KMS-11 (cell line): ENCODE data around the gene MRPL23.

Experiments
- H2AFZ ChIP-seq: fragments of 200-600 bp; sonication (generic); 2 replicates; pipeline ENCODE4 v1.6.1; 2016; ENCODE audit warnings: antibody characterized with exemption, mixed run types, low read depth
- H3K27ac ChIP-seq: fragments of 200-600 bp; sonication (generic); 2 replicates; pipeline ENCODE4 v1.6.1; 2016; ENCODE audit warnings: mild to moderate bottlenecking, mixed run types
- H3K27me3 ChIP-seq: fragments of 200-600 bp; sonication (generic); 2 replicates; pipeline ENCODE4 v1.6.1; 2017; ENCODE audit warnings: mild to moderate bottlenecking, low read depth, mixed run types, moderate library complexity; ENCODE audit not compliant: insufficient read depth
- H3K36me3 ChIP-seq: fragments of 200-600 bp; sonication (generic); 2 replicates; pipeline ENCODE4 v1.6.1; 2017; ENCODE audit warnings: mild to moderate bottlenecking, mixed run types; ENCODE audit not compliant: insufficient read depth
- H3K4me1 ChIP-seq: fragments of 200-600 bp; sonication (generic); 2 replicates; pipeline ENCODE4 v1.6.1; 2016; ENCODE audit warnings: mild to moderate bottlenecking, low read depth, mixed run types; ENCODE audit not compliant: poor library complexity, severe bottlenecking
- H3K4me2 ChIP-seq: fragments of 200-600 bp; sonication (generic); 2 replicates; pipeline ENCODE4 v1.7.0; 2016; ENCODE audit warnings: mild to moderate bottlenecking, mixed run types
- H3K4me3 ChIP-seq: fragments of 200-600 bp; sonication (generic); IDR thresholded peaks from 2 replicates; pipeline ENCODE4 v1.6.1; 2017; ENCODE audit warnings: low read depth, low read length, mixed read lengths; ENCODE audit not compliant: insufficient read depth
- H3K79me2 ChIP-seq: fragments of 200-600 bp; sonication (generic); 2 replicates; pipeline ENCODE4 v1.6.1; 2016; ENCODE audit warnings: low read depth, mixed run types; ENCODE audit not compliant: insufficient read depth
- H3K9ac ChIP-seq: fragments of 200-600 bp; sonication (generic); 2 replicates; pipeline ENCODE4 v1.6.1; 2016; ENCODE audit warnings: mild to moderate bottlenecking, mixed run types
- H4K20me1 ChIP-seq: fragments of 200-600 bp; sonication (generic); 2 replicates; pipeline ENCODE4 v1.6.1; 2016; ENCODE audit warnings: mild to moderate bottlenecking, mixed run types; ENCODE audit not compliant: insufficient read depth
- CTCF ChIP-seq: fragments of 200-600 bp; sonication (generic); conservative IDR thresholded peaks from 2 replicates; pipeline ENCODE4 v1.6.1; 2017; ENCODE audit warnings: low read depth, mild to moderate bottlenecking, antibody characterized with exemption, low read length, moderate library complexity, mixed read lengths

Gene MRPL23

GRCh38 chr11:1923201-1923956 lies 23.8 kb upstream of the MRPL23 start:
- Histone ChIP-seq H3K4me1 (no peaks in the 10 kb centered on the region), H3K79me2 (no peaks in the 10 kb centered on the region), H2AFZ (no peak overlapping the region), H3K36me3 (no peaks in the 10 kb centered on the region), H3K27me3 (peaks cover 81% of the 10 kb centered on the region), H3K4me2 (no peak overlapping the region), H3K4me3 (no peak overlapping the region), H4K20me1 (no peaks in the 10 kb centered on the region), H3K27ac (no peak overlapping the region), H3K9ac (no peak overlapping the region)
- no peak for TF ChIP-seq CTCF

DNA sequence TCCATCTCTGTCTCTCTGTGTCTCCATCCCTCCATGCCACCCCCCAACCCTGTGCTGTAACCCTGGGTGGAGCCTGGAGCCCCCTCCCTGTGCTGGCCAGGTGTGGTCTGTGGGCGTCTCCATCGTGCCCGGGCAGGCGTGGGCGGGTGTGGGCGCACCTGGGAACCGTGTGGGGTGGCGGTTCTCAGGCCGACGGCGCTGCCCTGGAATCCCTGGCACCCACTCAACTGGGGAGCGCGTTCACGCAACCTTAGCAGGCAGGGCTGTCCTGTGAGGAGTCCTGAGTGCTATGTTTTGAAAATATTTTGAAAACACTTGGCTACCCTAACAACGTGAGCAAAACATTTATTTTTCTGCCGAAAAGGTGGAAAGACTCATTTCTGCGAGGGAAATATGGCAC lies 23.0 kb upstream of the MRPL23 start:
- no peak overlapping the region for H3K27ac ChIP-seq
- no peaks in the 10 kb centered on the region for H3K36me3 ChIP-seq
- no peaks in the 10 kb centered on the region for H3K4me1 ChIP-seq
- H2AFZ ChIP-seq: no peak overlapping the region
- H3K4me2 ChIP-seq: no peak overlapping the region
- H3K9ac ChIP-seq: no peak overlapping the region
- H3K4me3 ChIP-seq: no peak overlapping the region
- no peaks in the 10 kb centered on the region for H3K79me2 ChIP-seq
- peaks cover 83% of the 10 kb centered on the region for H3K27me3 ChIP-seq
- no peaks in the 10 kb centered on the region for H4K20me1 ChIP-seq
- TF ChIP-seq CTCF: no peak

DNA sequence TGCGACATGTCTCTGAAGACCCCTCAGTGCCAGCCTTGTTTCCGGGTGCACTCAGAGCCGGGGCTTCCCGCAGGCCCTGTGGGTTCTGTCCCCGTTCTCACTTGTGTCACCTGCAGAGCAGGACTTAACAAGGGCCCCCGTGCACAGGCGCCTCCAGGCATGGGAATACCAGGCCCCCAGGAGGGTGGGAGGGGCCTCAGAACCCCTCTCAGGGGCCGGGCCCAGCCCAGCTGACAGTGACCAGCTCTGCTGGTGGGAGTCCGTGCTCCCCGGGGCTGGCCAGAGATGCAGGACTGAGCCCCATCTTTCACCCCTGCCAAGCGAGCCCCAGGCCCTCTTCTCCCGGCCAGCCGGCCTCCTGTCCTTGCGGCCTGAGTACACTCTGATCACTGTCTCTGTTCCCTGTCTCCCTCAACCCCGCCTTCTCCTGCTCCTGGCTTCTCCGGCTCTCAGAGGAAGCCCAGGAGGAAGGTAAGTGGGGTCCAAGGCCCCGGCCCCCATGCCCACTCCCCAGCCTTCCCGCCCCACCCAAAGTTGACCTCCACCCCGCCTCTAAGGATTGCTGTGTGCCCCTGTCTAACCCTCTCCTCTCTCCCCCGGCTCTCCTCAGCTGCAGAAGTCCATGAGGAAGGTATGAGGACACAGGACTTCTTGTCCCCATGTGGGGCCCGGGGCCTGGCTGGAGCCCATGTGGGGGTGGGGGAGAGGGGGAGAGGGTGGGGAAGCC lies 22.3 kb upstream of the MRPL23 start:
- Histone ChIP-seq H3K4me3 (no peak overlapping the region), H4K20me1 (no peaks in the 10 kb centered on the region), H2AFZ (no peak overlapping the region), H3K27ac (no peak overlapping the region), H3K9ac (no peak overlapping the region), H3K27me3 (peaks cover 84% of the 10 kb centered on the region), H3K4me1 (no peaks in the 10 kb centered on the region), H3K4me2 (no peak overlapping the region), H3K79me2 (no peaks in the 10 kb centered on the region), H3K36me3 (no peaks in the 10 kb centered on the region)
- no peak for TF ChIP-seq CTCF

DNA sequence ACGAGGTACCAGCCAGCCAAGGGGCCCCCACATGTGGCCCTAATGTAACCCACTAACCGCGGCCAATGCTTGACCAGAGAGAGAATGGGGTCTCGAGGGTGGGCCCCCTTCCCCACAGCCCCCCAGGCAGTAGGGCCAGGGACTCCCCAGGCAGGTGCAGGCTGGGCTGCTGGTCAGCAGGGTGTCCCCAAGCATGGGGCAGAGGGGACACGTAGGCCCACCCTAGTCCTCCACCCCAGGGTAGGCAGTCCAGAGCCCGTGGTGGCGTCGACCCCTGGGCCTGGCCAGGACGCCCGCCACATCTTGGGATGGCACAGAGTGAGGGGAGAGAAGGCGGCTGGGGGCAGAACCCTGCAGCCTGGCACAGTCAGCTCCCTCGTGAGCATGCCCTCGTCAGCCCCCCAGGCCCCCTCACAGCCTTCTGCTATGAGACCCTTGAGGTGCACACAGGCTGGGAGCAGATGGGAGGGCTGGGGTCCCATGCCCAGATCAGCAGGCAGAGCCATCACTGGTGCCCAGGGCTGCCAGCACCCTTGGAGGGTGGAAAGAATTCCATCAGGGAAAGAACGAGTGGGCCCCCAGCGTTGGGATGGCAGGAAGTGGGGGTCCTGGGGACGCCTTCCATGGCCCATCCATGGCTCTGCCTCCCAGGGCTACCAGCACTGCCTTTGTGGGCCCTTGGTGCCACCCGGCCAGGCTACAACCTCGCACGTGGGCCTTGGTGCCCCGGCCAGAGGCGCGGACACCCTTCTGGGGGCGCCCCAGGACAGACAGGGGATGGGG lies 21.6 kb upstream of the MRPL23 start:
- Histone ChIP-seq H3K27ac (no peak overlapping the region), H2AFZ (no peak overlapping the region), H3K79me2 (no peaks in the 10 kb centered on the region), H3K4me1 (no peaks in the 10 kb centered on the region), H3K4me3 (no peak overlapping the region), H3K27me3 (peaks cover 89% of the 10 kb centered on the region), H3K9ac (no peak overlapping the region), H4K20me1 (no peaks in the 10 kb centered on the region), H3K36me3 (no peaks in the 10 kb centered on the region), H3K4me2 (no peak overlapping the region)
- TF ChIP-seq CTCF: no peak
